H1 (cell line): ENCODE results near the gene CLVS2. TPM values are rescaled to one million over a fixed set of nuclear protein-coding genes. Genes with fewer than 3 reads are reported as not detected.

Source experiments
- BACH1 ChIP-seq: IDR thresholded peaks from 2 replicates; pipeline ENCODE4 v1.6.1; 2012; ENCODE audit warnings: low read length, improper control_type of control experiment
- CHD2 ChIP-seq: IDR thresholded peaks from 2 replicates; pipeline ENCODE4 v1.6.1; 2012; ENCODE audit warnings: low read length, improper control_type of control experiment
- EGR1 ChIP-seq: IDR thresholded peaks from 2 replicates; pipeline ENCODE4 v1.6.1; 2011; ENCODE audit warnings: low read depth, low read length, borderline replicate concordance
- MAFK ChIP-seq: IDR thresholded peaks from 2 replicates; pipeline ENCODE4 v1.6.1; 2012; ENCODE audit warnings: low read depth, mild to moderate bottlenecking, improper control_type of control experiment, low read length
- NANOG ChIP-seq: IDR thresholded peaks from 2 replicates; pipeline ENCODE4 v1.6.1; 2011; ENCODE audit warnings: low read length, low read depth, mild to moderate bottlenecking, inconsistent platforms; ENCODE audit not compliant: insufficient read depth, poor library complexity, severe bottlenecking
- POLR2A ChIP-seq, 2 experiments: IDR thresholded peaks; 1 replicate in 1 of 2; 2 replicates in 1 of 2; pipeline ENCODE4 v1.6.1; 2011; ENCODE audit warnings: low read depth in 2 of 2, low read length in 2 of 2, mild to moderate bottlenecking in 2 of 2; ENCODE audit errors: control extremely low read depth in 1 of 2
- POLR2AphosphoS5 ChIP-seq: IDR thresholded peaks from 2 replicates; pipeline ENCODE4 v1.6.1; 2011; ENCODE audit warnings: low read depth, low read length
- RFX5 ChIP-seq: IDR thresholded peaks from 2 replicates; pipeline ENCODE4 v1.6.1; 2011; ENCODE audit warnings: low read depth, low read length, improper control_type of control experiment, borderline replicate concordance
- RNF2 ChIP-seq: fragments of 200-900, 300-1000 bp; sonication (generic); IDR thresholded peaks from 2 replicates; pipeline ENCODE4 v1.7.1; 2016; ENCODE audit warnings: borderline replicate concordance, low read depth, mild to moderate bottlenecking, antibody characterized with exemption, low read length; ENCODE audit not compliant: poor library complexity, severe bottlenecking; ENCODE audit errors: missing control alignments
- SIX5 ChIP-seq: IDR thresholded peaks from 2 replicates; pipeline ENCODE4 v1.6.1; 2011; ENCODE audit warnings: mild to moderate bottlenecking, low read depth, low read length
- SRF ChIP-seq: IDR thresholded peaks from 2 replicates; pipeline ENCODE4 v1.6.1; 2011; ENCODE audit warnings: mild to moderate bottlenecking, low read depth, low read length, moderate library complexity
- polyA plus RNA-seq, 7 experiments: library from polyadenylated mRNA; depleted of rRNA in 3 of 7; stranded (reverse) in 5 of 7; unstranded in 2 of 7; fragments of >200 nt in 5 of 7; fragments of 200-250 nt in 2 of 7; gene quantifications; 1 replicate in 5 of 7; 2 replicates in 1 of 7; 4 replicates in 1 of 7; pipeline versions ENCODE4 v1.2.1 to v1.2.3, GENCODE V29; 2011 to 2013; ENCODE audit warnings: missing spikeins in 2 of 7, mixed read lengths in 2 of 7
- total RNA-seq: library from RNA; stranded (reverse); fragmentation: NEBNext Ultra II Directional; extraction: Animal tissue kit (Norgen Biotek cat#: 25700); gene quantifications from 2 replicates; pipeline ENCODE4 v1.2.1, GENCODE V29; 2021
- TF ChIP-seq, protein P1 (sequence below): fragments of 300-600 bp; sonication (generic); IDR thresholded peaks from 2 replicates; pipeline ENCODE4 v1.7.1; 2012; ENCODE audit warnings: low read length, moderate library complexity, mild to moderate bottlenecking, inconsistent platforms; ENCODE audit not compliant: insufficient replicate concordance

CLVS2 gene
- total and polyA plus RNA-seq, 2 of the 8 experiments (the other 6 are each of a cell fraction or from before 2014, with no cell fraction given): 0.30 to 0.73 TPM

DNA sequence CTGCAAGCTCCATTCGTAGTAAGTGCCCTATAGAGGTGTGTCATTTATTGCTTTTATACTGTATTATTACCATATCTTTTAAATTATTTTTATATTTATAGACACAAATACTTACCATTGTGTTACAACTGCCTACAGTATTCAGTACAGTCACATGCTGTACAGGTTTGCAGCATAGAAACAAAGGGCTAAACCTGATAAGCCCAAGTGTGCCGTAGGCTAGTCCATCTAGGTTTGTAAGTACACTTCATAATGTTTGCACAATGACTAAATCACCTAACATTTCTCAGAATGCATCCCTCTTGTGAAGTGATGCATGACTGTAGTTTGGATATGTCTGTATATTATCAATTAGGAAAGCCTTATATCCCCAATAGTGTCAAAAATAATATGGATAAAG lies 122.8 kb downstream of the CLVS2 start (continued):
- TF ChIP-seq, protein P1, sequence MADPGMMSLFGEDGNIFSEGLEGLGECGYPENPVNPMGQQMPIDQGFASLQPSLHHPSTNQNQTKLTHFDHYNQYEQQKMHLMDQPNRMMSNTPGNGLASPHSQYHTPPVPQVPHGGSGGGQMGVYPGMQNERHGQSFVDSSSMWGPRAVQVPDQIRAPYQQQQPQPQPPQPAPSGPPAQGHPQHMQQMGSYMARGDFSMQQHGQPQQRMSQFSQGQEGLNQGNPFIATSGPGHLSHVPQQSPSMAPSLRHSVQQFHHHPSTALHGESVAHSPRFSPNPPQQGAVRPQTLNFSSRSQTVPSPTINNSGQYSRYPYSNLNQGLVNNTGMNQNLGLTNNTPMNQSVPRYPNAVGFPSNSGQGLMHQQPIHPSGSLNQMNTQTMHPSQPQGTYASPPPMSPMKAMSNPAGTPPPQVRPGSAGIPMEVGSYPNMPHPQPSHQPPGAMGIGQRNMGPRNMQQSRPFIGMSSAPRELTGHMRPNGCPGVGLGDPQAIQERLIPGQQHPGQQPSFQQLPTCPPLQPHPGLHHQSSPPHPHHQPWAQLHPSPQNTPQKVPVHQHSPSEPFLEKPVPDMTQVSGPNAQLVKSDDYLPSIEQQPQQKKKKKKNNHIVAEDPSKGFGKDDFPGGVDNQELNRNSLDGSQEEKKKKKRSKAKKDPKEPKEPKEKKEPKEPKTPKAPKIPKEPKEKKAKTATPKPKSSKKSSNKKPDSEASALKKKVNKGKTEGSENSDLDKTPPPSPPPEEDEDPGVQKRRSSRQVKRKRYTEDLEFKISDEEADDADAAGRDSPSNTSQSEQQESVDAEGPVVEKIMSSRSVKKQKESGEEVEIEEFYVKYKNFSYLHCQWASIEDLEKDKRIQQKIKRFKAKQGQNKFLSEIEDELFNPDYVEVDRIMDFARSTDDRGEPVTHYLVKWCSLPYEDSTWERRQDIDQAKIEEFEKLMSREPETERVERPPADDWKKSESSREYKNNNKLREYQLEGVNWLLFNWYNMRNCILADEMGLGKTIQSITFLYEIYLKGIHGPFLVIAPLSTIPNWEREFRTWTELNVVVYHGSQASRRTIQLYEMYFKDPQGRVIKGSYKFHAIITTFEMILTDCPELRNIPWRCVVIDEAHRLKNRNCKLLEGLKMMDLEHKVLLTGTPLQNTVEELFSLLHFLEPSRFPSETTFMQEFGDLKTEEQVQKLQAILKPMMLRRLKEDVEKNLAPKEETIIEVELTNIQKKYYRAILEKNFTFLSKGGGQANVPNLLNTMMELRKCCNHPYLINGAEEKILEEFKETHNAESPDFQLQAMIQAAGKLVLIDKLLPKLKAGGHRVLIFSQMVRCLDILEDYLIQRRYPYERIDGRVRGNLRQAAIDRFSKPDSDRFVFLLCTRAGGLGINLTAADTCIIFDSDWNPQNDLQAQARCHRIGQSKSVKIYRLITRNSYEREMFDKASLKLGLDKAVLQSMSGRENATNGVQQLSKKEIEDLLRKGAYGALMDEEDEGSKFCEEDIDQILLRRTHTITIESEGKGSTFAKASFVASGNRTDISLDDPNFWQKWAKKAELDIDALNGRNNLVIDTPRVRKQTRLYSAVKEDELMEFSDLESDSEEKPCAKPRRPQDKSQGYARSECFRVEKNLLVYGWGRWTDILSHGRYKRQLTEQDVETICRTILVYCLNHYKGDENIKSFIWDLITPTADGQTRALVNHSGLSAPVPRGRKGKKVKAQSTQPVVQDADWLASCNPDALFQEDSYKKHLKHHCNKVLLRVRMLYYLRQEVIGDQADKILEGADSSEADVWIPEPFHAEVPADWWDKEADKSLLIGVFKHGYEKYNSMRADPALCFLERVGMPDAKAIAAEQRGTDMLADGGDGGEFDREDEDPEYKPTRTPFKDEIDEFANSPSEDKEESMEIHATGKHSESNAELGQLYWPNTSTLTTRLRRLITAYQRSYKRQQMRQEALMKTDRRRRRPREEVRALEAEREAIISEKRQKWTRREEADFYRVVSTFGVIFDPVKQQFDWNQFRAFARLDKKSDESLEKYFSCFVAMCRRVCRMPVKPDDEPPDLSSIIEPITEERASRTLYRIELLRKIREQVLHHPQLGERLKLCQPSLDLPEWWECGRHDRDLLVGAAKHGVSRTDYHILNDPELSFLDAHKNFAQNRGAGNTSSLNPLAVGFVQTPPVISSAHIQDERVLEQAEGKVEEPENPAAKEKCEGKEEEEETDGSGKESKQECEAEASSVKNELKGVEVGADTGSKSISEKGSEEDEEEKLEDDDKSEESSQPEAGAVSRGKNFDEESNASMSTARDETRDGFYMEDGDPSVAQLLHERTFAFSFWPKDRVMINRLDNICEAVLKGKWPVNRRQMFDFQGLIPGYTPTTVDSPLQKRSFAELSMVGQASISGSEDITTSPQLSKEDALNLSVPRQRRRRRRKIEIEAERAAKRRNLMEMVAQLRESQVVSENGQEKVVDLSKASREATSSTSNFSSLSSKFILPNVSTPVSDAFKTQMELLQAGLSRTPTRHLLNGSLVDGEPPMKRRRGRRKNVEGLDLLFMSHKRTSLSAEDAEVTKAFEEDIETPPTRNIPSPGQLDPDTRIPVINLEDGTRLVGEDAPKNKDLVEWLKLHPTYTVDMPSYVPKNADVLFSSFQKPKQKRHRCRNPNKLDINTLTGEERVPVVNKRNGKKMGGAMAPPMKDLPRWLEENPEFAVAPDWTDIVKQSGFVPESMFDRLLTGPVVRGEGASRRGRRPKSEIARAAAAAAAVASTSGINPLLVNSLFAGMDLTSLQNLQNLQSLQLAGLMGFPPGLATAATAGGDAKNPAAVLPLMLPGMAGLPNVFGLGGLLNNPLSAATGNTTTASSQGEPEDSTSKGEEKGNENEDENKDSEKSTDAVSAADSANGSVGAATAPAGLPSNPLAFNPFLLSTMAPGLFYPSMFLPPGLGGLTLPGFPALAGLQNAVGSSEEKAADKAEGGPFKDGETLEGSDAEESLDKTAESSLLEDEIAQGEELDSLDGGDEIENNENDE: no peak
- no peak for TF ChIP-seq POLR2A (IDR thresholded peaks at IDR 0.05; ENCODE audit: control extremely low read depth in 1 of 2, low read depth in 2 of 2, low read length in 2 of 2)
- no peak for TF ChIP-seq POLR2AphosphoS5
- TF ChIP-seq RNF2: no peak
- no peak for TF ChIP-seq EGR1
- no peak for TF ChIP-seq CHD2
- TF ChIP-seq SIX5: no peak
- no peak for TF ChIP-seq MAFK
- TF ChIP-seq RFX5: no peak
- no peak for TF ChIP-seq BACH1
- TF ChIP-seq SRF: no peak
- no peak for TF ChIP-seq NANOG
